Brain microvascular endothelial cell (primary cell): ENCODE results near the gene GORAB.

Experiments
- DNase-seq: peaks from one replicate; pipeline ENCODE4 v3.0.0-alpha.2; 2020
- H3K27ac ChIP-seq: fragments of 250-450 bp; sonication (Bioruptor Pico); 2 replicates; pipeline ENCODE4 v1.5.1; 2020; ENCODE audit warnings: mild to moderate bottlenecking, moderate library complexity
- H3K27me3 ChIP-seq: fragments of 250-450 bp; sonication (Bioruptor Pico); replicated peaks from 2 replicates; pipeline ENCODE4 v1.5.1; 2020; ENCODE audit warnings: mild to moderate bottlenecking
- H3K36me3 ChIP-seq: fragments of 250-450 bp; sonication (Bioruptor Pico); replicated peaks from 2 replicates; pipeline ENCODE4 v1.5.1; 2020; ENCODE audit warnings: mild to moderate bottlenecking
- H3K4me3 ChIP-seq: 2 replicates; pipeline ENCODE4 v1.5.1; 2011; ENCODE audit warnings: low read depth, mild to moderate bottlenecking, control low read depth, low read length, moderate library complexity
- in situ Hi-C: cut with HindIII; loops from 2 replicates; pipeline ENCODE4 v1.10.0; 2017; ENCODE audit warnings: low sequenced_read_pairs, low pct_ligation_motif_present
- TF ChIP-seq, protein P1 (sequence below): IDR thresholded peaks from 2 replicates; pipeline ENCODE4 v1.5.1; 2011; ENCODE audit warnings: low read depth, mild to moderate bottlenecking, moderate library complexity, low read length, control low read depth, inconsistent platforms; ENCODE audit errors: missing control alignments

GORAB gene

DNA sequence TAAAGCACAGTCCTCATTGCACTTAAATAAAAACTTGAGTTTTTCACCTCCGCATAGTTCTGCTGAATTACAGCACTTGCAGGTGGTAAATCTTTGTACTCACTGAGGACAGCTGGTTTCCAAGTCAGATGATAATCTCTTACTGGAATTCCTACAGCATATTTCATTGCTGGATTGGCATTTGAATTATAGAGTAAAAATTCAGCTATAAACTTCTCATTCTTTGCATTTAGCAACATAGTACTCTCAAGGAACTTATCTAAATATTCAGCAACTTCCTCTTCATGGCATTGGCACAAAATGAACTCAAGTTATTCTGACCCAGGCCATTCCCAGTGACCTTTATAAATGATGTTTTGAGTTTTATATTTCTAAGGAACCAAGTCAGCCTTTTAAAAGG is 23.4 kb downstream of the GORAB start:
- no peak overlapping the region for H3K4me3 ChIP-seq
- DNase-seq, result no peak
- TF ChIP-seq, protein P1, sequence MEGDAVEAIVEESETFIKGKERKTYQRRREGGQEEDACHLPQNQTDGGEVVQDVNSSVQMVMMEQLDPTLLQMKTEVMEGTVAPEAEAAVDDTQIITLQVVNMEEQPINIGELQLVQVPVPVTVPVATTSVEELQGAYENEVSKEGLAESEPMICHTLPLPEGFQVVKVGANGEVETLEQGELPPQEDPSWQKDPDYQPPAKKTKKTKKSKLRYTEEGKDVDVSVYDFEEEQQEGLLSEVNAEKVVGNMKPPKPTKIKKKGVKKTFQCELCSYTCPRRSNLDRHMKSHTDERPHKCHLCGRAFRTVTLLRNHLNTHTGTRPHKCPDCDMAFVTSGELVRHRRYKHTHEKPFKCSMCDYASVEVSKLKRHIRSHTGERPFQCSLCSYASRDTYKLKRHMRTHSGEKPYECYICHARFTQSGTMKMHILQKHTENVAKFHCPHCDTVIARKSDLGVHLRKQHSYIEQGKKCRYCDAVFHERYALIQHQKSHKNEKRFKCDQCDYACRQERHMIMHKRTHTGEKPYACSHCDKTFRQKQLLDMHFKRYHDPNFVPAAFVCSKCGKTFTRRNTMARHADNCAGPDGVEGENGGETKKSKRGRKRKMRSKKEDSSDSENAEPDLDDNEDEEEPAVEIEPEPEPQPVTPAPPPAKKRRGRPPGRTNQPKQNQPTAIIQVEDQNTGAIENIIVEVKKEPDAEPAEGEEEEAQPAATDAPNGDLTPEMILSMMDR, result no peak
- H3K27ac ChIP-seq, result no peak overlapping the region
- in situ Hi-C loops, result no loop called here
- H3K27me3 ChIP-seq, result no peaks in the 10 kb centered on the region
- H3K36me3 ChIP-seq, result peaks cover 18% of the 10 kb centered on the region

DNA sequence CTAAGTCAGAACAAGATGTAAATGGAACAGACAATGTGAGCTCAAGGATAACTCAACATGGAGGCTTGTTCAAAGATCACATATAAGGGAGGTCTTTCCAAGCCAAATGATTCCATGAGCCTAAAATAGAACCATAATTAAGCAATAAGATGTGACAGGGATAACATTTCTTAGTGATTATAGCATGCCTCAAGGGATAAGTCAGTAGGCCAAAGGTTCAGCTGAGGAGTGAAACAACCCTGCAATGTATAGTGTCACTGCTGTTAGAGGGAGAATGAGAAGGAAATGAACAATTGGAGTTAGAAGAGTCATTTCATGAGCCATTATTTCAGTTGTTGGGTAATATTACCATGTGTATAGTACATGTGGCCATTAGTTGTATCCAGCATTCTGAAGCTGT is 25.0 kb downstream of the GORAB start:
- TF ChIP-seq, protein P1, result no peak
- Histone ChIP-seq H3K27ac (no peak overlapping the region), H3K27me3 (no peaks in the 10 kb centered on the region), H3K4me3 (no peak overlapping the region), H3K36me3 (peaks cover 10% of the 10 kb centered on the region)
- in situ Hi-C loops, result no loop called here
- no peak for DNase-seq

DNA sequence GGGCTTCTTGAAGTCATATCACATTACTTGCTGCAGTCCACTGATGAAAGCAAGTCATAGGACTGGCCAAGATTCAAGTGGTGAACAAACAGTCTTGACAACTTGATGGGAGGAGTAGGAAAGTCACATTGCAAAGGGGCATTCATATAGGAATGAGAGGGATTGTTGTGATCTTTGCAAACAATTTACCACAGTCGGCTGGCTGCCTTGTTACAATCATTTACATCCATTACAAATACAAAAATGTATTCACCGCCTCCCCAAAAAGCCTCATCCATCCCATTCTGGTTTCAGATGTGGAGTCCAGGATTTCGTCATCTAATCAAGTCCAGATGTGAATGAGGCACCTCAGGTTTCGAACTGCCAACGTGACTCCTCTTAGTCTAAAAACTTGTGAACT is 26.8 kb downstream of the GORAB start:
- Histone ChIP-seq H3K36me3 (peaks cover 4% of the 10 kb centered on the region), H3K27ac (no peak overlapping the region), H3K4me3 (no peak overlapping the region), H3K27me3 (no peaks in the 10 kb centered on the region)
- in situ Hi-C loops, result no loop called here
- DNase-seq, result no peak
- TF ChIP-seq, protein P1, result no peak

DNA sequence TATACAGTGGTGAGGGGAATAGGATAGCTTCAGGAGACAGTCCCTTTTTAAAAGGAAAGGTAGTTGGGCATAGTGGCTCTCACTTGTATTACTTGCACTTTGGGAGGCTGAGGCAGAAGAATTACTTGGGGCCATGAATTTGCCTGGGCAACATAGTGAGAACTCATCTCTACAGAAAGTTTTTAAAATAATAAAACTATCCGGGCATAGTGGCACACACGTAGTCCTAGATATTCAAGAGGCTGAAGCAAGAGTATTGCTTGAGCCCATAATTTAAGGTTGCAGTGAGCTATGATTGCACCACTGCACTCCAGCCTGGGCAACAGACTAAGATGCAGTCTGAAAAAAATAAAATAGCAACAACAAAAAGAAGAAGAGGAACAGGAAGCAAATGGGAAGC is 27.2 kb downstream of the GORAB start:
- Histone ChIP-seq H3K36me3 (peaks cover 4% of the 10 kb centered on the region), H3K27ac (no peak overlapping the region), H3K27me3 (no peaks in the 10 kb centered on the region), H3K4me3 (no peak overlapping the region)
- TF ChIP-seq, protein P1, result no peak
- in situ Hi-C loops, result no loop called here
- no peak for DNase-seq

DNA sequence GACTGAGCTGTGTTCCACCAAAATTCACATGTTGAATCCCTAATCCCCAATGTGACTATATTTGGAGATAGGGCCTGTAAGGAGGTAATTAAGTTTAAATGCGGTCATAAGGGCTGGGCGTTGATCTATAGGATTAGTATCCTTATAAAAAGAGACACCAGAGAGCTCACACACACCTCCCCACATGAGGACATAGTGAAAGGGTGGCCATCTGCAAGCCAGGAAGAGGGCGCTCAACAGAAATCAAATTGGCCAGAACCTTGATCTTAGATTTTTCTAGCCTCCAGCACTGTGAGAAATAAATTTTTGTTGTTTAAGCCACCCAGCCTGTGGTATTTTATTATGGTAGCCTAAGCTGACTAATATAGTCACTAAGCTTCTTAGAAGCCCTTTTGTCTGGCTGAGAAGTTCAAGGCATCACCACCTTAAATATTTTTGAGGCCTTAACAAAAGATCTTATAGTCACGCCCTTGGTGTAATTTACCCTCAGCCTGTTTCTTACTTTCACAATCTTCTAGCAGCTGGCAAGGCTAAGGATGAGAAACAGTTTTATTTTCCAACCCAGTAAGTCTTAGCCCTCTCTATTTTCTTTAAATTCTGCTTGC is 28.8 kb downstream of the GORAB start:
- Histone ChIP-seq H3K36me3 (no peaks in the 10 kb centered on the region), H3K27ac (no peak overlapping the region), H3K4me3 (no peak overlapping the region), H3K27me3 (no peaks in the 10 kb centered on the region)
- DNase-seq, result no peak
- TF ChIP-seq, protein P1, result no peak
- in situ Hi-C loops, result no loop called here

DNA sequence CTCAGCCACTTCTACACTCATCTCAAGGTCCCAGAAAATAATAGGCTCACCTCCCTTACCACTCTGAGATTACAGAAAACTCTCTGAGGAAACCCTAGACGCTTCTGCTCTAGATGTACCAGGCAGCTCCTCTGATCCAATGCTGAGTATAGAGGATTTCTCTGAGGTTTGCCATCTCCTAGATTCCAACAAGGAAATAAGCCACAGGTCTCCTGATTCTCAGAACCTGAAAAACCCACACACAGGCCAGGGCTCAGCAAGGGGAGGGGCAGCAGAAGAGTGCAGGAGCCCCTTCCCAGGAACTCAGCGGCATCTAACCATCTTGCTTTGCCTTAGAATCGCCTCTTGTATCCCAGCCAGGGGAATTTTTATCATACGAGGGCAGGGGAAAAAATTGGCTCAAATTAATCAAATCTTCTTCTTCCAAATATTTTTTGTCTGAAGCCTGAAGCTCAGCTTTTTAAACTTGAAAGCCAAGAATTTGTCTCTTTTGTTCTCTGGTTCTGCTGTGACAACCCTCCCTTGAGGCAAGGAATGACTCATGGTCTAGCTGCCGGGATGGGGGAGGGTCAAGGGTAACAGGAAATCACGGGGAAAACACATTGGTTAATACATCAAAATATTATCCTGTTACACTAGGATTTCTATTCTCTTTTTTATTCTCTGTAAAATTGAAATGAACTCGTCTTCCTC is 30.8 kb downstream of the GORAB start:
- in situ Hi-C loops, result no loop called here
- H3K36me3 ChIP-seq, result no peaks in the 10 kb centered on the region
- no peaks in the 10 kb centered on the region for H3K27me3 ChIP-seq
- TF ChIP-seq, protein P1, result no peak
- peak; percentile 86 for DNase-seq
- peak overlapping the region; percentile 93 for H3K27ac ChIP-seq
- H3K4me3 ChIP-seq, result no peak overlapping the region
